HG03103 (cell line): ENCODE results near the gene NUP210.
"Not testable (repeated sequence)": the region's sequence is repeated elsewhere in the genome, so short reads cannot be mapped to it uniquely, and the experiment has no call there.

Experiments
- ATAC-seq: cut with Tn5 transposase; IDR thresholded peaks from one replicate; pipeline ENCODE4 v1.9.1; 2021; ENCODE audit warnings: low read depth; ENCODE audit not compliant: unreplicated experiment

Gene NUP210

GRCh38 chr3:13377741-13378140, 42.4 kb downstream of the NUP210 start:
- ATAC-seq = not testable (repeated sequence)

DNA sequence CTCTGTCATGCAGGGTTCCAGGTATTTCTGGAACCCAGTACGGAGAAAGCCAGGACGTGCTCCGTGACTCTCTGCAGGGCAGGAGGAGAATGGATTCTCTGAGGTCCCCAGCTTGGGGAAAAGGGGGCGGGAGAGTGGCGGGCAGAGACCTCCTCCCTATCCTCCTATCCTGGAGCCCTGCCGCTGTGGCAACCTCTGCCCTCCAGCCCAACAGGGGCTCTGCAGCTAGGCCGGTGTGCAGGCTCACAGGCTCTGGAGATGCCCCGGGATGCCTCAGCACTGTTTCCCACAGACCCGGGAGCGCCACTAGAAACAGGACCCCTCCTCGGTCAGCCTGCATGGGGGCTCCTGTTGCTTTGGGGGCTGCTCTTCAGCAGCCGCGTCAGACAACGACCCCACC, 43.1 kb downstream of the NUP210 start:
- no peak for ATAC-seq

- no peak for ATAC-seq
Observed at GRCh38 chr3:13376091-13376490, 44.0 kb downstream of the NUP210 start.

- no peak for ATAC-seq
Observed at GRCh38 chr3:13375464-13375863, 44.7 kb downstream of the NUP210 start.

GRCh38 chr3:13373975-13374586, 46.0 kb downstream of the NUP210 start:
- no peak for ATAC-seq

DNA sequence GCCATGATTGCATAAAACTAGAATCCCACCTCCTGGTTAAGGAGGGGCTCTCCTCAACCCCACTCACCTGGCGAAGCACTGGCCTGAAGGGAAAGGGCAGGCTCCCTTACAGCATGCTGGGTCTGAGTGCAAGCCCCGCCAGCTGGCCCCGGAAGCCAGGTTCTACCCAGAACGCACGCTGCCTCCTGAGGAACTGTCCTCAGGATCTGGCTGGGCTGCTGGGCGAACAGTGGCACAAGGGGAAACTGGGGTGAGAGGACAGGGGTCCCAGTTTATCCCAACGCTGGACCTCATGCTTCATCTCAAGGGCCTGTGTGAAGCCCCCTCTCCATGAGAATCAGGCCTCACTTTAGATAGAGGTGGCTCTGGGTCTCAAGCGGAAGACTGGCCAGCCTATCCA, 47.5 kb downstream of the NUP210 start:
- ATAC-seq = no peak

- no peak for ATAC-seq
Observed at GRCh38 chr3:13372126-13372525, 48.0 kb downstream of the NUP210 start.

GRCh38 chr3:13371100-13372075, 48.7 kb downstream of the NUP210 start:
- ATAC-seq = no peak

DNA sequence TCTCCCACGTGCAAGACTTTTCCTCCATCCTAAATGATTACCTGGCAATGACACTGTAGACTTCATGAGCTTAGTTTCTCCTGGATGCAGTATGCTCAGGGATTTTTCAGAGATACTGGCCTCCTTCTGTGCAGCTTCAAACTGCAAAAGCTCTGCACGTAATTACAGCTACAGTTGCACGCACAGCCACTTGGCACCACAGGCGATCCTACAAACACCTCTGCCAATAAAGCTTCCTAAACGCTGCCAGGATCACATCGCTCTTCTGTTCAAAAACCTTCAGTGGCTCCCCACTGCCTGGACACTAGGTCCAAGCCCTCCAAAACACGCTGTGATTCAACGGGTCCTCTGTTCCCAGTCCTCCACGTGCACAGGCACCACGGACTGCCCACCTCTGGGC, 49.5 kb downstream of the NUP210 start:
- ATAC-seq = no peak

DNA sequence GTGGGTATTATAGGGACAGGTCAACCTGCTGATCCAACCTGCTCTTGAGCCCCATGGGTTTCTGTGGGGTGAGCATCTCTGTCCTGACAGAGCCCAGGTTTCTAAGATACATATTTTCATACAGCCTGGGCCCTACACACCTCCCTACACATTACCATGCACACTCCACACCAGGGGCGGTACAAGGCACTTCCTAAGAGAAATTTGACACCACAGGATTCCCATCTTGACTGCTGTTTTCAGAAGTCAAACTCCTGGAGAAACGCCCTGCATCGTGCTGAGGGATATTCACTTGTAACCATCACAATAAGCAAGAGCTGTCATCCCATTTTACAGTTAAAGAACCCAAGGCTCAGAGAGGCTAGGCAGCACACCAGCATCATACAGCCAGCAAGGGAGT, 50.1 kb downstream of the NUP210 start:
- ATAC-seq = no peak

DNA sequence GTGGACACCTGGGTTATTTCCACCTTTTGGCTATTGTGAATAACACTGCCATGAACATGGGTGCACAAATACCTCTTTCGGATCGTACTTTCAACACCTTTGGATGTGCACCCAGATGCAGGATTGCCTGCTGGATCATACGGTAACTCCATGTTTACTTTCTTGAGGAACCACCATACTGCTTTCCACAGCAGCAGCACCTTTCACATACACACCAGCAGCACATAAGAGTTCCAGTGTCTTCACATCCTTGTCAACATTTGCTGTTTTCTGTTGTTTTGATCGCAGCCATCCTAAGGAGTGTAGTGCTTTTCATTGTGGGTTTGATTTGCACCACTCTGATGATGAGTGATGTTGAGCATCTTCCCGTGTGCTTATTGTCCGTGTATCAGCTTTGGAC, 51.3 kb downstream of the NUP210 start:
- ATAC-seq = no peak

DNA sequence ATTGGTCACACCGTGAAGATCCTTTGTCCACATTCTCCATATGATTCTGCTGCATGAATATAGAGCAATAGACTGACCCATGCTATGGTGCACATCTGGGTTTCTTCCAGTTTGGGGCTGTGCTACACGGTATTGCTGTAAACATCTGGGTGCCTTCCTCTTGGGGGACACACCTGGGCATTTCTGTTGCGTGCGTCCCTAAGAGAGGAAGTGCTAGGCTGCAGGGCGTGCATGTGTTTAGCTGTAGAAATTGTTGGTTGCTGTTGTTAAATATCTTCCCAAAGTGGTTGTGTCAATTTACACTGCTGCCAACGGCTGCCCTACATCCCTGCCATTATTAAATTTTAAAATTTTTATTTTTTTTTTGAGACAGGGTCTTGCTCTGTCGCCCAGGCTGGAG, 52.4 kb downstream of the NUP210 start:
- no peak for ATAC-seq

DNA sequence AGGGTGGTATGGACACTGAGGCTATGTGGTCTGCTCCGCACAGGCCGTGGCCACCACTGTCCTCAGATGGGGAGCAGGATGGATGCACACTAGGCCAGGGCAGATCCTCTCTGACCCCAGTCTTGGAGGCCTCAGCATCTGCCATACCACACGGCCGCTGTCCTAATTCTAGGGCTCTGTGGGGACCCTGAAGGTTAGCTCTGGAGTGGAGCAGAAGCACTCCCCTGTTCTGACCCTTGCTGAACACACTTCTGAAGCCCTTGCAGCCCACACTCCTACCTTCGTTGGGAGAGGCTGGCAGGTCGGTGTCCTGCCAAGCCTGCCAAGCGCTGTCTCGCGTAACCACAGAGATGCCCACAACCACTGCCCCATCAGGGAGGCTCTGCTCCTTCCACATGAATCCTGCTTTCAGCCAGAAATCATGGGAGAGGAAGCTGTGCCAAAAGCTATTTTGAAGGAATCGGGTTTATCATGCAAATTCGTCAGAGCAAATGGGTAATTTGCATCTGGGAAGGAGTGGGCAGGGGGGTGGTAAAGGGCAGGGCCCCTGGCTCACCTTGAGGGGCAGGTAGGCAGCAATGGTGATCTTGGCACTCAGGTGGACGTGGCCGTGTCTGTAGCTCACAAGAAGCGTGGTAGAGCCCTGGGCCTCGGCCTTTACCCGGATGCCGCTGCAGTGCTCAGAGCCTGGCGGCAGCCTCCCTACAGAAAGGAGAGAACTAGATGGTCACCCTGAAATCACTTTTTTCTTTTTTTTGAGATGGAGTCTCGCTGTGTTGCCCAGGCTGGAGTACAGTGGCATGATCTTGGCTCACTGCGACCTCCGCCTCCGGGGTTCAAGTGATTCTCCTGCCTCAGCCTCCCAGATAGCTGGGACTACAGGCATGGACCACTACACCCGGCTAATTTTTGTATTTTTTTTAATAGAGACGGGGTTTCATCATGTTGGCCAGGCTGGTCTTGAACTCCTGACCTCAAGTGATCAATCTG, 54.4 kb downstream of the NUP210 start:
- no peak for ATAC-seq

- ATAC-seq = no peak
Observed at GRCh38 chr3:13364602-13365271, 55.4 kb downstream of the NUP210 start.

GRCh38 chr3:13362551-13362950, 57.6 kb downstream of the NUP210 start:
- ATAC-seq = no peak

- ATAC-seq = no peak
Observed at GRCh38 chr3:13359916-13360315, 60.2 kb downstream of the NUP210 start.

DNA sequence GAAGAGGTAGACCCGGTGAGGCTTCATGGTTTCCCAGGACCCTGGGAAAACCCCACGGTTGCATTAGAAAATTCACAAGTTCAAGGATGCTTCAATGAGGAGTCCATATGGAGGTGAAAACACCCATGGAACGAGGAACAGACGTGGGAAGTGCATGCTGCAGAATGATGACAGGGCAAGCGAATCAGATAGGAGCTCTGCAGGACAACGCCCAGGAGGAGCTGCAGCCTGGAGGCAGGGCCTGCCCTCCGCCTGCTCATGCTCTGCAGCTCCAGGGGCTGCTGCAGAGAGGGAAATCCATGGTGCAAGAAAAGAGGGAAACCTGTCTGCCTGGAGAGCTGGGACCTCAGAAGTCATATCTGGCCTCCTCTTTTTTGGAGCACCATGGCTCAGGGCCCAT, 61.5 kb downstream of the NUP210 start:
- ATAC-seq = no peak

DNA sequence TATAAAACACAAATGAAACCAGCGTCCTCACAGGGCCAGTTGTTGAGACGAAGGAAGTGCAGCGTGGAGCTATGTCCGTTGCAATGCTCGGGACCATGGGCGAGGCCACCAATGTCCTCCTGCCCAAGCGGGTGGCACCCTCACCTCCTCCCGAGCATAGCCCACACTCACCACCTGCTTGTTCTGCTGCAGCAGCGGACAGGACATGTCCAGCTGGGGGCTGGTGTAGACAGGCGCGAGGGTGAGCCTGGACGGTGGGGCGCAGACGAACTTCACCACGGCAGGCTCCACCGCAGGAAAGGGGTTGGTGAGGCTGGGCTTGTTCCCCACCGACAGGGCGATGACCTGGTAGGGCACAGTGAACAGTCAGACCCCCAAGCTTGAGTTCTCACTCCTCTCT, 62.1 kb downstream of the NUP210 start:
- ATAC-seq = no peak

DNA sequence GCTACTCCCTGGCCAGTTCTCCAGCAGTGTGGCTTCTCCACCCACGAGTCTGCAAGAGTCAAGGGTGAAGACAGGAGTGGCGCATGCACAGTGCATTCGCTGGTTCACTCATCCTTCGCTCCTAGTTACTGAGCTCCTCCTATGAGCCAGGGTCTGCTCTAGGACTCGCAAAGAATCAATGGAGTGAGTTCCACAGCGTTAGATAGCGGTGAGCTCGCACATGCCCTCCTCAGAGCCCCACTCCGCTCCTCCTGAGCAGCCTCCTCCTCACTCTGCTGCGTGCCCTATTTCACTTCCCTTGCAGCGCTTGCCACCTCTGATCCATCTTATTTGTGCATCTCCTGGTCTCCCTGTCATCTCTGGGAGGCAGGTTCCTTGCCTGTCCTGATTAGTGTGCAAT, 63.0 kb downstream of the NUP210 start:
- no peak for ATAC-seq

GRCh38 chr3:13353936-13354542, 66.1 kb downstream of the NUP210 start:
- no peak for ATAC-seq
